MM.1S (cell line): ENCODE measurements around the gene NDUFS2.
A peak's percentile ranks its signal among the peaks of the same experiment; 100 is the strongest.

ENCODE experiments used
- DNase-seq: peaks from one replicate; pipeline ENCODE4 v3.0.0-alpha.2; 2015
- H2AFZ ChIP-seq: fragments of 300-600 bp; sonication (generic); 2 replicates; pipeline ENCODE4 v1.6.0; 2016; ENCODE audit warnings: antibody characterized with exemption, low read length
- H3F3A ChIP-seq: fragments of 300-600 bp; sonication (generic); 2 replicates; pipeline ENCODE4 v1.6.1; 2016; ENCODE audit warnings: mild to moderate bottlenecking, antibody characterized with exemption, low read length, moderate library complexity, mixed read lengths; ENCODE audit not compliant: insufficient read depth
- H3K27ac ChIP-seq: fragments of 300-600 bp; sonication (generic); 2 replicates; pipeline ENCODE4 v1.5.1; 2016; ENCODE audit warnings: mild to moderate bottlenecking, low read length
- H3K27me3 ChIP-seq: fragments of 300-600 bp; sonication (generic); replicated peaks from 2 replicates; pipeline ENCODE4 v1.6.0; 2016; ENCODE audit warnings: low read length; ENCODE audit not compliant: insufficient read depth
- H3K36me3 ChIP-seq: fragments of 300-600 bp; sonication (generic); replicated peaks from 2 replicates; pipeline ENCODE4 v1.6.1; 2016; ENCODE audit warnings: mild to moderate bottlenecking, low read length, mixed read lengths; ENCODE audit not compliant: insufficient read depth
- H3K4me1 ChIP-seq: fragments of 300-600 bp; sonication (generic); 2 replicates; pipeline ENCODE4 v1.6.1; 2016; ENCODE audit warnings: low read length, mixed read lengths
- H3K4me2 ChIP-seq: fragments of 300-600 bp; sonication (generic); 2 replicates; pipeline ENCODE4 v1.6.0; 2016; ENCODE audit warnings: low read depth, low read length
- H3K4me3 ChIP-seq: fragments of 300-600 bp; sonication (generic); 2 replicates; pipeline ENCODE4 v1.5.1; 2016; ENCODE audit warnings: low read length, mixed read lengths
- H3K79me2 ChIP-seq: fragments of 300-600 bp; sonication (generic); 2 replicates; pipeline ENCODE4 v1.6.1; 2016; ENCODE audit warnings: mixed run types, low read length, mixed read lengths
- H3K9ac ChIP-seq: fragments of 300-600 bp; sonication (generic); 2 replicates; pipeline ENCODE4 v1.6.1; 2016; ENCODE audit warnings: low read length, mixed read lengths
- H3K9me2 ChIP-seq: fragments of 300-600 bp; sonication (generic); replicated peaks from 2 replicates; pipeline ENCODE4 v1.6.1; 2016; ENCODE audit warnings: mild to moderate bottlenecking, low read length, mixed read lengths; ENCODE audit not compliant: insufficient read depth
- H3K9me3 ChIP-seq: fragments of 300-600 bp; sonication (generic); replicated peaks from 2 replicates; pipeline ENCODE4 v1.6.1; 2016; ENCODE audit warnings: mild to moderate bottlenecking, low read length, mixed read lengths; ENCODE audit not compliant: insufficient read depth
- H4K20me1 ChIP-seq: fragments of 300-600 bp; sonication (generic); 2 replicates; pipeline ENCODE4 v1.6.1; 2016; ENCODE audit warnings: mild to moderate bottlenecking, low read length, moderate library complexity, mixed read lengths; ENCODE audit not compliant: insufficient read depth
- EZH2 ChIP-seq: fragments of 300-600 bp; sonication (generic); optimal IDR thresholded peaks from 2 replicates; pipeline ENCODE3; 2017; ENCODE audit warnings: low read depth, mild to moderate bottlenecking, antibody characterized with exemption, low read length, mixed read lengths
- EZH2phosphoT487 ChIP-seq: fragments of 300-600 bp; sonication (generic); IDR thresholded peaks from 2 replicates; pipeline ENCODE4 v1.6.1; 2018; ENCODE audit warnings: antibody characterized with exemption, low read length
- TF ChIP-seq, protein P1 (sequence below): fragments of 300-600 bp; sonication (generic); IDR thresholded peaks from 2 replicates; pipeline ENCODE4 v1.5.1; 2016; ENCODE audit warnings: antibody characterized with exemption, low read length, mixed read lengths

The NDUFS2 gene

DNA sequence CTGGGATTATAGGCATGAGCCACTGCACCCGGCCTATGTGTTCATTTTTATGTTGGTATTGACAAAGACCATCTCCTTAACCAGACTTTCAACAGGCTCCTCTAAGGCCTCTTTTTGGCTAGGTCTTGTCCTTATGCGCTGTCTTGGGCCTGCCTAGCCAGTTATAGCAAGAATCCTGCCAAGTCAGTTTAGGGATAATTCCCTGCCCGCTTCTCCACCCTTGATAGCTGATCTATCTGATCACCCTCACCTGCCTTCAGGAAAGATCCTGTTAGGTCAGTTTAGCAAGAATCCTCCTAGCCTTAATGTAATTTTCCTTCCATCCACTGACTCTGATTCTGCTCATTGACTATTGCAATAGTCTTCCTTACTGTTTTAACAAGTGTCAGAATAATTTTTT lies 22.5 kb upstream of the NDUFS2 start:
- no peaks in the 10 kb centered on the region for H3K27me3 ChIP-seq

GRCh38 chr1:161180639-161181038 lies 21.5 kb upstream of the NDUFS2 start:
- peak; percentile 36 for DNase-seq
- TF ChIP-seq EZH2phosphoT487: no peak
- TF ChIP-seq, protein P1, sequence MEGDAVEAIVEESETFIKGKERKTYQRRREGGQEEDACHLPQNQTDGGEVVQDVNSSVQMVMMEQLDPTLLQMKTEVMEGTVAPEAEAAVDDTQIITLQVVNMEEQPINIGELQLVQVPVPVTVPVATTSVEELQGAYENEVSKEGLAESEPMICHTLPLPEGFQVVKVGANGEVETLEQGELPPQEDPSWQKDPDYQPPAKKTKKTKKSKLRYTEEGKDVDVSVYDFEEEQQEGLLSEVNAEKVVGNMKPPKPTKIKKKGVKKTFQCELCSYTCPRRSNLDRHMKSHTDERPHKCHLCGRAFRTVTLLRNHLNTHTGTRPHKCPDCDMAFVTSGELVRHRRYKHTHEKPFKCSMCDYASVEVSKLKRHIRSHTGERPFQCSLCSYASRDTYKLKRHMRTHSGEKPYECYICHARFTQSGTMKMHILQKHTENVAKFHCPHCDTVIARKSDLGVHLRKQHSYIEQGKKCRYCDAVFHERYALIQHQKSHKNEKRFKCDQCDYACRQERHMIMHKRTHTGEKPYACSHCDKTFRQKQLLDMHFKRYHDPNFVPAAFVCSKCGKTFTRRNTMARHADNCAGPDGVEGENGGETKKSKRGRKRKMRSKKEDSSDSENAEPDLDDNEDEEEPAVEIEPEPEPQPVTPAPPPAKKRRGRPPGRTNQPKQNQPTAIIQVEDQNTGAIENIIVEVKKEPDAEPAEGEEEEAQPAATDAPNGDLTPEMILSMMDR: peak; percentile 66
- no peak for TF ChIP-seq EZH2
- no peak overlapping the region for H3K9ac ChIP-seq
- no peak overlapping the region for H3K4me3 ChIP-seq
- H3K79me2 ChIP-seq: peaks cover 18% of the 10 kb centered on the region
- H4K20me1 ChIP-seq: no peaks in the 10 kb centered on the region
- peaks cover 49% of the 10 kb centered on the region for H3F3A ChIP-seq
- H3K27me3 ChIP-seq: no peaks in the 10 kb centered on the region
- H3K4me1 ChIP-seq: peaks cover 52% of the 10 kb centered on the region
- no peaks in the 10 kb centered on the region for H3K9me2 ChIP-seq
- H3K27ac ChIP-seq: no peak overlapping the region
- no peak overlapping the region for H3K4me2 ChIP-seq
- no peaks in the 10 kb centered on the region for H3K9me3 ChIP-seq
- no peaks in the 10 kb centered on the region for H3K36me3 ChIP-seq
- no peak overlapping the region for H2AFZ ChIP-seq

More for the DNA sequence above, 22.5 kb upstream of the NDUFS2 start:
- Histone ChIP-seq H3K79me2 (peaks cover 27% of the 10 kb centered on the region), H3K36me3 (peaks cover 6% of the 10 kb centered on the region; the same call in 1 of the 2 replicates), H3K27ac (no peak overlapping the region), H3K9me3 (no peaks in the 10 kb centered on the region), H3F3A (peaks cover 48% of the 10 kb centered on the region), H3K4me3 (no peak overlapping the region), H3K4me2 (no peak overlapping the region), H3K9me2 (no peaks in the 10 kb centered on the region), H3K4me1 (peaks cover 59% of the 10 kb centered on the region), H2AFZ (no peak overlapping the region), H4K20me1 (no peaks in the 10 kb centered on the region), H3K9ac (no peak overlapping the region)
- TF ChIP-seq EZH2phosphoT487 (no peak), EZH2 (no peak)
- TF ChIP-seq, protein P1: no peak
- DNase-seq: no peak

DNA sequence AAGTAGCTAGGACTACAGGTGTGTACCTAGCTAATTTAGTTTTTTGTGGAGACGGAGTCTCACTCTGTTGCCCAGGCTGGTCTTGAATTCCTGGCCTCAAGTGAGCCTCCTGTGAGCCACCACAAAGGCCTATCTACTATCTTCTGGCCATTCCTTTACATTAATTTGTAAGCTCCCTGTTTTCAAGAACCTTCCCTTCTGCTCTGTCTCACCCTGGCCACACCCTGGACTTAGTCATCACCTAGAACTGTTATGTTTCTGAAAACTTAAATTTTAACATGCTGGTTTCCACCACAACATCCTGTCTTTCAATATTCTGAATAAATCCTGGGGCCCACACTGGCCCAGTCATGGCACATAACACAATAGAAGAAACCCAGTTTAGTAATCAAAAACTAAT lies 20.0 kb upstream of the NDUFS2 start:
- no peaks in the 10 kb centered on the region for H3K27me3 ChIP-seq
- no peaks in the 10 kb centered on the region for H3K9me2 ChIP-seq
- peak overlapping the region; percentile 89; the same call in 1 of the 2 replicates for H3K27ac ChIP-seq
- peaks cover 67% of the 10 kb centered on the region for H3K4me1 ChIP-seq
- peak overlapping the region; percentile 51 for H2AFZ ChIP-seq
- H3K4me2 ChIP-seq: peak overlapping the region; percentile 44
- H3K36me3 ChIP-seq: no peaks in the 10 kb centered on the region
- no peaks in the 10 kb centered on the region for H4K20me1 ChIP-seq
- peaks cover 2% of the 10 kb centered on the region for H3K79me2 ChIP-seq
- peaks cover 50% of the 10 kb centered on the region for H3F3A ChIP-seq
- no peaks in the 10 kb centered on the region for H3K9me3 ChIP-seq
- H3K4me3 ChIP-seq: no peak overlapping the region
- peak overlapping the region; percentile 1; the same call in 1 of the 2 replicates for H3K9ac ChIP-seq
- TF ChIP-seq, protein P1: no peak
- no peak for TF ChIP-seq EZH2
- no peak for TF ChIP-seq EZH2phosphoT487
- DNase-seq: peak; percentile 89
